T-helper 2 cell treated with Interferon-gamma antibody and Interleukin-4, amounts not matched to agents 5 μg/mL and 100 μg/mL, for 36 hours (primary cell): ENCODE measurements around the gene SMCO2.
A peak's percentile ranks its signal among the peaks of the same experiment; 100 is the strongest.

Experiments
- DNase-seq: peaks from one replicate; pipeline ENCODE4 v3.0.0; 2021; ENCODE audit warnings: low spot score
- H3K27ac Mint-ChIP-seq: one replicate; pipeline ENCODE4 v1.8.0; 2021; ENCODE audit warnings: mild to moderate bottlenecking, mixed read lengths
- H3K27me3 Mint-ChIP-seq: one replicate; pipeline ENCODE4 v1.8.0; 2021; ENCODE audit warnings: low read depth, mixed read lengths
- H3K36me3 Mint-ChIP-seq: one replicate; pipeline ENCODE4 v1.8.0; 2021; ENCODE audit warnings: low read depth, mixed read lengths
- H3K4me1 Mint-ChIP-seq: one replicate; pipeline ENCODE4 v1.8.0; 2021; ENCODE audit warnings: low read depth, mixed read lengths
- H3K4me3 Mint-ChIP-seq: one replicate; pipeline ENCODE4 v1.8.0; 2022; ENCODE audit warnings: mild to moderate bottlenecking, moderate library complexity, mixed read lengths
- H3K9me3 Mint-ChIP-seq: one replicate; pipeline ENCODE4 v1.8.0; 2021; ENCODE audit warnings: mixed read lengths

Gene SMCO2

DNA sequence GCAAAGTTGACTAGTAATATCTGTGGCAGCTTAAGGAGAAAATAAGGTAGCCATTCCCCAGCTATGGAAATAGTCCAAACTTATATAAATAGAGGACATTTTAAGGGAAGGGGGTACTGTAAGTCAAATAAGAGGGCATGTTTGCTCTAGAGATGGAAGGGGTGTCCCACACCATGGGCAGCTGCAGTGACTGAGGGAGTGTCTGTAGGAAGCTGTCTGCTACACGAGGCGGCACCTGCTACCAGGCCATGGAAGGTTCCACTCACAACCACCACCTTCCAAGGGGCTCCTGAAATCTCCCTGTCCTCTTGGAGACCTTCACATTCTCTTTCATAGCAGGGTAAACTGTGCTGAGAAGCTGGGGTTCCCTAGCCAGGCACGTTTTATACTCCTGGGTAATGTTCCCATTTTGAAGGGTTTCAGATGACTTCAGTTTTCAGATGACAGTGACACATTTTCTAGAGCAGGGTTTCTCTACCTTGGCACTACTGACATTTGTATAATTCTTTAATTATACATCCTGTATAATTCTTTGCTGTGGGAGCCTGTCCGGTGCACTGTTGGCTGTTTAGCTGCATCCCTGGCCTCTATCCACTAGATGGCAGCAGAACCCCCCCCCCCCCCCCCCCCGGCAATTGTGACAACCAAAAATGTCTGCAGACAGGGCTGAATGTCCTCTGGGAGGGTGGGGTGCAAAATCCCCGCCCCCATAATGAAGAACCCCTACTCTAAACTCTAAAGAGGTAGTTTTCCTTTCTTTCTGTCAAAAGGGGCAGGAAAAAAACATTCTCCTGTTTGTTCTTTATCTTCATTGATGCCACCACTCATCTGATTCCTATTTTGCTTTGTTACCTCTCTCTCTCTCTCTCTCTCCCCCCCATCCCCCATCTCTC lies 11.6 kb upstream of the SMCO2 start:
- Mint-ChIP-seq H3K36me3 (peaks cover 38% of the 10 kb centered on the region), H3K4me3 (no peak overlapping the region), H3K9me3 (peaks cover 32% of the 10 kb centered on the region), H3K27me3 (peaks cover 11% of the 10 kb centered on the region), H3K4me1 (peaks cover 44% of the 10 kb centered on the region), H3K27ac (peak overlapping the region; percentile 63)
- DNase-seq = no peak

DNA sequence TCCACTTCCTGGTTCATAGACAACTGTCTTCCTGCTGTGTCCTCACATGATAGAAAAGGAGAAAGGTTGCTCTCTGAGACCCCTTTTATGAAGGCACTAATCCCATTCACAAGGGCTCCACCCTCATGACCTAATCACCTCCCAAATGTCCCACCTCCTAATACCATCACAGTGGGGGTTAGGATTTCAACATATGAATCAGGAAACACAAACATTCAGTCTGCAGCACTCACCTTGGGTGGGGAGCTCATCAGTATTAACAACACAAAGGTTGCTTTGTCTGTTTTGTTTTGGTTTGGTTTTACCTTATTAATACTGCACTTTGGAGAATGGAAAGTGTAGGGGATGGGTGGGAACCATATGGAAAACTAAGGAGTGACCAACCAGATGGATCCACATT lies 10.5 kb upstream of the SMCO2 start:
- Mint-ChIP-seq H3K9me3 (peaks cover 37% of the 10 kb centered on the region), H3K4me1 (peaks cover 44% of the 10 kb centered on the region), H3K27me3 (peaks cover 11% of the 10 kb centered on the region), H3K36me3 (peaks cover 41% of the 10 kb centered on the region), H3K27ac (peak overlapping the region; percentile 63), H3K4me3 (no peak overlapping the region)
- DNase-seq = no peak

- Mint-ChIP-seq H3K4me1 (peaks cover 37% of the 10 kb centered on the region), H3K4me3 (no peak overlapping the region)
- no peak for DNase-seq
These were observed 9.8 kb upstream of the SMCO2 start for GRCh38 chr12:27436768-27437167.

DNA sequence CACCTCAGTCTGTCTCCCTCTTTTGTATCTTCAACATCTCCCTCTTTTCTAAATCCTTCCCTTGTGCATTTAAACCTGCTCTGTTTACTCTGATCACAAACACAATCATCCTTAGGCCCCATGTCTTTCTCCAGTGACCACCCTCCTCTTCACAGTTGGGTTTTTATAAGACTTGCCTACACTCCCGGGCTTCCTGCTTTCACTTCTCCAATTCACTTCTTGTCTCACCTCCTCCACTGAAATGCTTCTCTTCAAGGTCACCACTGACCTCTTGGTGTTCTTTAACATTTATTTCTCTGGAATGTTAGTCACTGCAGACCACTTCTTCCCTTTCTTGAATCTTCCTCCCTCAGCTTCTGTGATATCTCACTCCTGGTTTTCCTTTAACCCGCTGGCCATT lies 8.7 kb upstream of the SMCO2 start:
- Mint-ChIP-seq H3K36me3 (peaks cover 33% of the 10 kb centered on the region), H3K27ac (no peak overlapping the region), H3K27me3 (peaks cover 11% of the 10 kb centered on the region), H3K9me3 (peaks cover 26% of the 10 kb centered on the region), H3K4me1 (peaks cover 33% of the 10 kb centered on the region), H3K4me3 (no peak overlapping the region)
- DNase-seq = no peak

More at GRCh38 chr12:27436768-27437167, 9.8 kb upstream of the SMCO2 start:
- peaks cover 11% of the 10 kb centered on the region for H3K27me3 Mint-ChIP-seq
- no peak overlapping the region for H3K27ac Mint-ChIP-seq
- H3K9me3 Mint-ChIP-seq = peaks cover 30% of the 10 kb centered on the region
- peaks cover 36% of the 10 kb centered on the region for H3K36me3 Mint-ChIP-seq

- peaks cover 18% of the 10 kb centered on the region for H3K27me3 Mint-ChIP-seq
- DNase-seq = no peak
- H3K27ac Mint-ChIP-seq = no peak overlapping the region
- peaks cover 17% of the 10 kb centered on the region for H3K9me3 Mint-ChIP-seq
- H3K36me3 Mint-ChIP-seq = peaks cover 4% of the 10 kb centered on the region
- H3K4me3 Mint-ChIP-seq = no peak overlapping the region
- no peaks in the 10 kb centered on the region for H3K4me1 Mint-ChIP-seq
These were observed 1.2 kb downstream of the SMCO2 start for GRCh38 chr12:27447761-27448160.

DNA sequence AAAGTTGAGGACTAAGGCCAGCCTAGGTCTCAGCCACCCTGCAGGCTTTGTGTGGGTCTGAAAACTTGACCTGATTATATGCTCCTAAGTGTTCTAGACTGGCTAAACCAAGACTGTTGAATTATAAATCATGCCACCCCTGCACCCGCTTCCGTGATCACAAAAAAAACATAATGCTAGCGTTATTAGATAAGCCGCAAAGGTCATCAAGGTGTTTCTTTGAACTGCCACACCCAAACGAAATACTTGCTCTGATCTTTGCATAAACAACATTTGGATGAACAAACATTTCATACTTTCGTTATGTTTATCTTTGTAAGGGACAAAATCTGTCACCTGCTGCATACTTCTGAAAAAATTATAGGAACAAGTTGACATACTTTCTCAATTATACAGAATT lies 2.5 kb downstream of the SMCO2 start:
- no peak for DNase-seq
- Mint-ChIP-seq H3K36me3 (peaks cover 4% of the 10 kb centered on the region), H3K9me3 (peaks cover 17% of the 10 kb centered on the region), H3K4me3 (no peak overlapping the region), H3K27me3 (peaks cover 18% of the 10 kb centered on the region), H3K27ac (no peak overlapping the region), H3K4me1 (no peaks in the 10 kb centered on the region)

GRCh38 chr12:27449893-27450534 lies 3.5 kb downstream of the SMCO2 start:
- peaks cover 21% of the 10 kb centered on the region for H3K27me3 Mint-ChIP-seq
- peaks cover 2% of the 10 kb centered on the region for H3K36me3 Mint-ChIP-seq
- H3K27ac Mint-ChIP-seq = no peak overlapping the region
- H3K9me3 Mint-ChIP-seq = peaks cover 17% of the 10 kb centered on the region
- no peak for DNase-seq
- H3K4me3 Mint-ChIP-seq = no peak overlapping the region
- H3K4me1 Mint-ChIP-seq = no peaks in the 10 kb centered on the region

GRCh38 chr12:27451036-27451825 lies 4.7 kb downstream of the SMCO2 start:
- no peak overlapping the region for H3K27ac Mint-ChIP-seq
- peaks cover 2% of the 10 kb centered on the region for H3K36me3 Mint-ChIP-seq
- peaks cover 10% of the 10 kb centered on the region for H3K9me3 Mint-ChIP-seq
- peaks cover 21% of the 10 kb centered on the region for H3K27me3 Mint-ChIP-seq
- DNase-seq = no peak
- H3K4me3 Mint-ChIP-seq = no peak overlapping the region
- no peaks in the 10 kb centered on the region for H3K4me1 Mint-ChIP-seq

DNA sequence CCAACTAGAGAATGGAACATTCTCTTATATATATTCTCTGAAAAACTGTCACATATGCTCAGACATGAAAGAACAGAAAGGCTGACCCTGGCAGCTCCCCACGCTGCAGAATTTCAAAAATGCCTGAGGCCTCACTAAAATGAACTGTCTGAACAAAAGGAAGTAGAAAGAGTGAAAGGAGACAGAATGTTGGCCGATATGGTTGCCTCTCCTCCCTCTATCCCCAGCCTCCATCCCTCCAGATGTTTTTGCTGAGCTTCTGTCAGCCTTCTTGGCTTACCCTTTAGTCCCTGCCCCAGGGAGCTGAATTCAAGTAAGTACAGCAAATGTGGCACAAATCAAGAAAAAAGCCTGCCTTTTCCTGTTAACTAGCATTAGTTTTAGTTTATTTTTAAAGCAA lies 6.9 kb downstream of the SMCO2 start:
- peaks cover 21% of the 10 kb centered on the region for H3K27me3 Mint-ChIP-seq
- no peak overlapping the region for H3K27ac Mint-ChIP-seq
- peaks cover 5% of the 10 kb centered on the region for H3K4me1 Mint-ChIP-seq
- H3K4me3 Mint-ChIP-seq = no peak overlapping the region
- H3K9me3 Mint-ChIP-seq = no peaks in the 10 kb centered on the region
- peaks cover 2% of the 10 kb centered on the region for H3K36me3 Mint-ChIP-seq
- DNase-seq = no peak

GRCh38 chr12:27455589-27455988 lies 9.1 kb downstream of the SMCO2 start:
- Mint-ChIP-seq H3K9me3 (no peaks in the 10 kb centered on the region), H3K27me3 (peaks cover 15% of the 10 kb centered on the region), H3K4me1 (peaks cover 14% of the 10 kb centered on the region), H3K4me3 (no peak overlapping the region), H3K36me3 (peaks cover 2% of the 10 kb centered on the region), H3K27ac (no peak overlapping the region)
- no peak for DNase-seq

GRCh38 chr12:27456618-27457017 lies 10.1 kb downstream of the SMCO2 start:
- no peak overlapping the region for H3K4me3 Mint-ChIP-seq
- no peaks in the 10 kb centered on the region for H3K9me3 Mint-ChIP-seq
- peaks cover 9% of the 10 kb centered on the region for H3K27me3 Mint-ChIP-seq
- H3K36me3 Mint-ChIP-seq = peaks cover 2% of the 10 kb centered on the region
- H3K27ac Mint-ChIP-seq = no peak overlapping the region
- no peak for DNase-seq
- peaks cover 20% of the 10 kb centered on the region for H3K4me1 Mint-ChIP-seq

GRCh38 chr12:27460471-27460978 lies 14.0 kb downstream of the SMCO2 start:
- DNase-seq = peak; percentile 69
- peaks cover 6% of the 10 kb centered on the region for H3K36me3 Mint-ChIP-seq
- H3K27ac Mint-ChIP-seq = peak overlapping the region; percentile 58
- peak overlapping the region; percentile 57 for H3K4me3 Mint-ChIP-seq
- H3K4me1 Mint-ChIP-seq = peaks cover 39% of the 10 kb centered on the region
- peaks cover 4% of the 10 kb centered on the region for H3K9me3 Mint-ChIP-seq
- H3K27me3 Mint-ChIP-seq = peaks cover 7% of the 10 kb centered on the region

DNA sequence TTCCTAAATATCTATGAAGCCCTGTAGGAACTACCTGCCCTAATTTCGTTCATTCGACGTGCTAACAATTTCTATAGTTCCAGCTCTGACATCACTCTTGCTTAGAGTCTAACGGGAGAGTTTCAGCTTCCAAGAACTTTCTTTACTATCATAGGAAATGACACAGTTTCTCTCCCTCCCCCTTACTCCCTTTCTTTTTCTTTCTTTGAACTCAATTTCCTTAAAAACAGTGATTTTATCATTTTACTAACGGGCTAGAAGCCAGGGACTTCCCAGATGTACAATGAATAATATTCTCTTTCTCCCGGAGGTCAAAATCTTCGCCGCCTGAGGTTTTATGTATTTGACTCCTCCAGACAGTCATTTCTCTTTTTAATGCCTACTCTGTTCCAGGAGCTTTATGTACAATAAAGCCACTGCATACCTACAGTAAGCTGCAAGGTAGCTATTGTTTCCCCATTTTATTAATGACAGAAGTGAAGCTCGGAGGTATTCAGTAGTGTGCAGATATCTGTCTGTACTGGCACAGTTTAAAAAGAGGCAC lies 15.7 kb downstream of the SMCO2 start:
- Mint-ChIP-seq H3K4me1 (peaks cover 41% of the 10 kb centered on the region), H3K27ac (peak overlapping the region; percentile 55), H3K27me3 (peaks cover 9% of the 10 kb centered on the region), H3K36me3 (peaks cover 8% of the 10 kb centered on the region), H3K9me3 (peaks cover 4% of the 10 kb centered on the region), H3K4me3 (peak overlapping the region; percentile 38)
- DNase-seq = peak; percentile 31
